HG02938 (cell line): ENCODE measurements around the gene CPNE5.

Experiments
- ATAC-seq: cut with Tn5 transposase; IDR thresholded peaks from one replicate; pipeline ENCODE4 v1.9.1; 2021; ENCODE audit warnings: mild to moderate bottlenecking, moderate library complexity; ENCODE audit not compliant: unreplicated experiment

CPNE5 gene

GRCh38 chr6:36766399-36766945 lies 72.8 kb downstream of the CPNE5 start:
- no peak for ATAC-seq

- peak; percentile 80 for ATAC-seq
Observed at GRCh38 chr6:36765594-36766398, 73.4 kb downstream of the CPNE5 start.

GRCh38 chr6:36765190-36765589 lies 74.1 kb downstream of the CPNE5 start:
- no peak for ATAC-seq

GRCh38 chr6:36762123-36762522 lies 77.1 kb downstream of the CPNE5 start:
- no peak for ATAC-seq

- ATAC-seq = no peak
Observed at GRCh38 chr6:36760685-36761435, 78.4 kb downstream of the CPNE5 start.

- ATAC-seq = no peak
Observed at GRCh38 chr6:36759148-36759759, 80.0 kb downstream of the CPNE5 start.

GRCh38 chr6:36758516-36759147 lies 80.6 kb downstream of the CPNE5 start:
- no peak for ATAC-seq

GRCh38 chr6:36757943-36758508 lies 81.2 kb downstream of the CPNE5 start:
- ATAC-seq = no peak

GRCh38 chr6:36757206-36757605 lies 82.0 kb downstream of the CPNE5 start:
- ATAC-seq = no peak

GRCh38 chr6:36756786-36757185 lies 82.5 kb downstream of the CPNE5 start:
- no peak for ATAC-seq

GRCh38 chr6:36755435-36756348 lies 83.6 kb downstream of the CPNE5 start:
- ATAC-seq = no peak

- no peak for ATAC-seq
Observed at GRCh38 chr6:36754582-36755434, 84.4 kb downstream of the CPNE5 start.

GRCh38 chr6:36753671-36754405 lies 85.4 kb downstream of the CPNE5 start:
- no peak for ATAC-seq

- ATAC-seq = no peak
Observed at GRCh38 chr6:36752886-36753506, 86.2 kb downstream of the CPNE5 start.

- no peak for ATAC-seq
Observed at GRCh38 chr6:36752187-36752885, 86.9 kb downstream of the CPNE5 start.

GRCh38 chr6:36751833-36752186 lies 87.4 kb downstream of the CPNE5 start:
- ATAC-seq = no peak

GRCh38 chr6:36751091-36751490 lies 88.2 kb downstream of the CPNE5 start:
- no peak for ATAC-seq
